H9 (cell line): ENCODE results near the gene SRSF2. TPM values are rescaled to one million over a fixed set of nuclear protein-coding genes. Genes with fewer than 3 reads are reported as not detected.
"Not testable (repeated sequence)": the region's sequence is repeated elsewhere in the genome, so short reads cannot be mapped to it uniquely, and the experiment has no call there.

Source experiments
- DNase-seq: peaks from one replicate; pipeline ENCODE4 v3.0.0-alpha.2; 2017
- H2AFZ ChIP-seq: one replicate; pipeline ENCODE4 v1.6.1; 2013; ENCODE audit warnings: mild to moderate bottlenecking, low read length, control low read depth, moderate library complexity
- H2AK5ac ChIP-seq: 2 replicates; pipeline ENCODE4 v1.6.1; 2013; ENCODE audit warnings: low read length, control low read depth, mixed read lengths; ENCODE audit not compliant: insufficient read length
- H2BK120ac ChIP-seq: one replicate; pipeline ENCODE4 v1.6.1; 2013; ENCODE audit warnings: low read depth, mild to moderate bottlenecking, low read length, control low read depth, inconsistent platforms; ENCODE audit not compliant: poor library complexity, severe bottlenecking
- H2BK12ac ChIP-seq: 2 replicates; pipeline ENCODE4 v1.6.1; 2013; ENCODE audit warnings: low read length, control low read depth, mixed read lengths, low read depth; ENCODE audit not compliant: insufficient read length
- H2BK15ac ChIP-seq: 2 replicates; pipeline ENCODE4 v1.6.1; 2013; ENCODE audit warnings: low read depth, low read length, control low read depth
- H2BK20ac ChIP-seq: one replicate; pipeline ENCODE4 v1.6.1; 2013; ENCODE audit warnings: low read depth, mild to moderate bottlenecking, low read length, control low read depth, inconsistent platforms; ENCODE audit not compliant: poor library complexity, severe bottlenecking
- H2BK5ac ChIP-seq: 2 replicates; pipeline ENCODE4 v1.6.1; 2013; ENCODE audit warnings: low read length, control low read depth, mixed read lengths; ENCODE audit not compliant: insufficient read length
- H3K14ac ChIP-seq: 2 replicates; pipeline ENCODE4 v1.6.1; 2013; ENCODE audit warnings: low read length, control low read depth; ENCODE audit not compliant: insufficient read depth
- H3K18ac ChIP-seq: 2 replicates; pipeline ENCODE4 v1.6.1; 2013; ENCODE audit warnings: low read depth, mild to moderate bottlenecking, mixed read lengths, low read length, control low read depth; ENCODE audit not compliant: insufficient read length
- H3K23ac ChIP-seq: 2 replicates; pipeline ENCODE4 v1.6.1; 2013; ENCODE audit warnings: low read length, control low read depth, mixed read lengths, low read depth; ENCODE audit not compliant: insufficient read length
- H3K23me2 ChIP-seq: 2 replicates; pipeline ENCODE4 v1.6.1; 2013; ENCODE audit warnings: low read depth, mild to moderate bottlenecking, mixed read lengths, low read length, control low read depth; ENCODE audit not compliant: insufficient read length, poor library complexity, severe bottlenecking
- H3K27ac ChIP-seq: 2 replicates; pipeline ENCODE4 v1.5.1; 2013; ENCODE audit warnings: low read length, control low read depth, mixed read lengths, low read depth; ENCODE audit not compliant: insufficient read length
- H3K27me3 ChIP-seq: 2 replicates; pipeline ENCODE4 v1.6.1; 2013; ENCODE audit warnings: low read length, control low read depth, inconsistent platforms; ENCODE audit not compliant: insufficient read depth
- H3K4ac ChIP-seq: 2 replicates; pipeline ENCODE4 v1.6.1; 2013; ENCODE audit warnings: low read depth, mild to moderate bottlenecking, control low read depth, inconsistent platforms, low read length, moderate library complexity
- H3K4me1 ChIP-seq: 2 replicates; pipeline ENCODE4 v1.6.1; 2013; ENCODE audit warnings: low read length, control low read depth, inconsistent platforms; ENCODE audit not compliant: insufficient read depth
- H3K4me2 ChIP-seq: 2 replicates; pipeline ENCODE4 v1.6.1; 2013; ENCODE audit warnings: low read length, control low read depth, mixed read lengths; ENCODE audit not compliant: insufficient read length, insufficient read depth
- H3K56ac ChIP-seq: 2 replicates; pipeline ENCODE4 v1.6.1; 2013; ENCODE audit warnings: low read depth, mild to moderate bottlenecking, mixed read lengths, low read length, control low read depth; ENCODE audit not compliant: insufficient read length
- H3K79me1 ChIP-seq: 2 replicates; pipeline ENCODE4 v1.6.1; 2013; ENCODE audit warnings: low read depth, mild to moderate bottlenecking, moderate library complexity, low read length, control low read depth, inconsistent platforms; ENCODE audit not compliant: insufficient read depth, poor library complexity, severe bottlenecking
- H3K79me2 ChIP-seq: 2 replicates; pipeline ENCODE4 v1.6.1; 2013; ENCODE audit warnings: low read length, control low read depth, inconsistent platforms; ENCODE audit not compliant: insufficient read depth
- H3K9ac ChIP-seq: 2 replicates; pipeline ENCODE4 v1.6.1; 2013; ENCODE audit warnings: low read length, control low read depth, mixed read lengths; ENCODE audit not compliant: insufficient read length; ENCODE audit errors: extremely low read depth
- H3K9me3 ChIP-seq: one replicate; pipeline ENCODE4 v1.6.1; 2013; ENCODE audit warnings: low read depth, low read length, inconsistent platforms; ENCODE audit not compliant: control insufficient read depth
- H3T11ph ChIP-seq: one replicate; pipeline ENCODE4 v1.6.1; 2013; ENCODE audit warnings: mild to moderate bottlenecking, low read length, control low read depth, inconsistent platforms
- H4K20me1 ChIP-seq: one replicate; pipeline ENCODE4 v1.6.1; 2013; ENCODE audit not compliant: control insufficient read depth, insufficient read length, insufficient read depth
- H4K5ac ChIP-seq: 2 replicates; pipeline ENCODE4 v1.6.1; 2013; ENCODE audit warnings: low read depth, mild to moderate bottlenecking, mixed read lengths, low read length, control low read depth; ENCODE audit not compliant: insufficient read length
- H4K8ac ChIP-seq: replicated peaks from 2 replicates; pipeline ENCODE4 v1.6.1; 2013; ENCODE audit warnings: low read length, control low read depth, mixed read lengths, low read depth; ENCODE audit not compliant: insufficient read length
- H4K91ac ChIP-seq: 2 replicates; pipeline ENCODE4 v1.6.1; 2013; ENCODE audit warnings: low read depth, mild to moderate bottlenecking, moderate library complexity, mixed read lengths, low read length, control low read depth; ENCODE audit not compliant: insufficient read length
- H3K27ac Mint-ChIP-seq, 3 experiments: 2 replicates in 2 of 3; 3 replicates in 1 of 3; pipeline ENCODE4 v1.8.0; 2020 to 2021; ENCODE audit warnings: mixed read lengths in 3 of 3, mild to moderate bottlenecking in 1 of 3, moderate library complexity in 1 of 3
- H3K27me3 Mint-ChIP-seq: 2 replicates; pipeline ENCODE4 v1.8.0; 2021; ENCODE audit warnings: low read depth, mild to moderate bottlenecking, moderate library complexity, mixed read lengths
- H3K36me3 Mint-ChIP-seq, 3 experiments: 2 replicates in 2 of 3; 3 replicates in 1 of 3; pipeline ENCODE4 v1.8.0; 2020 to 2021; ENCODE audit warnings: low read depth in 3 of 3, mixed read lengths in 3 of 3; ENCODE audit not compliant: insufficient read depth in 1 of 3
- H3K4me1 Mint-ChIP-seq, 2 experiments: 2 replicates each; pipeline ENCODE4 v1.8.0; 2020; ENCODE audit warnings: mixed read lengths in 2 of 2
- H3K4me3 Mint-ChIP-seq, 2 experiments: 2 replicates in 1 of 2; 3 replicates in 1 of 2; pipeline ENCODE4 v1.8.0; 2020 to 2021; ENCODE audit warnings: mild to moderate bottlenecking in 2 of 2, mixed read lengths in 2 of 2, moderate library complexity in 1 of 2
- H3K9me3 Mint-ChIP-seq, 2 experiments: 2 replicates in 1 of 2; 3 replicates in 1 of 2; pipeline ENCODE4 v1.8.0; 2020; ENCODE audit warnings: mild to moderate bottlenecking in 2 of 2, mixed read lengths in 2 of 2, moderate library complexity in 1 of 2
- WGBS: extraction: QIAGEN DNeasy Blood & Tissue Kit; methylation state at CpG from one replicate; pipeline ENCODE4 v1.1.7; 2013; ENCODE audit warnings: missing lambda C conversion rate, low lambda C conversion rate, mixed read lengths; ENCODE audit not compliant: insufficient read length; ENCODE audit errors: extremely low coverage; 5-methylcytosine and 5-hydroxymethylcytosine counted together
- total RNA-seq: library from RNA; stranded (reverse); gene quantifications from 2 replicates; pipeline ENCODE4 v1.2.1, GENCODE V29; 2021
- TF ChIP-seq, protein P1 (sequence below): fragments of 200-600 bp; sonication (generic); conservative IDR thresholded peaks from 3 replicates; pipeline ENCODE4 v1.8.0; 2021; ENCODE audit warnings: antibody characterized with exemption, mild to moderate bottlenecking

SRSF2 gene
- total RNA-seq, 1 experiment from 2014 or later, result 578 TPM

- Histone ChIP-seq H3K4me1 (peaks cover 3% of the 10 kb centered on the region; the same call in 1 of the 2 replicates), H3K79me1 (no peaks in the 10 kb centered on the region), H4K20me1 (no peaks in the 10 kb centered on the region), H2BK5ac (no peak within 1 kb of the TSS), H3K14ac (no peak within 1 kb of the TSS; the same call in 1 of the 2 replicates), H3T11ph (no peak within 1 kb of the TSS), H4K8ac (no peak within 1 kb of the TSS), H3K23me2 (peaks cover 4% of the 10 kb centered on the region), H4K5ac (no peak within 1 kb of the TSS), H2AFZ (peak within 1 kb of the TSS; percentile 46), H3K18ac (no peak within 1 kb of the TSS), H3K27me3 (no peaks in the 10 kb centered on the region; the same call in 1 of the 2 replicates), H3K56ac (no peak within 1 kb of the TSS), H3K79me2 (no peaks in the 10 kb centered on the region), H4K91ac (no peak within 1 kb of the TSS), H2BK120ac (no peak within 1 kb of the TSS), H3K23ac (no peak within 1 kb of the TSS), H2BK15ac (no peak within 1 kb of the TSS), H3K9me3 (no peaks in the 10 kb centered on the region), H2BK20ac (no peak within 1 kb of the TSS), H3K4ac (no peak within 1 kb of the TSS), H3K4me2 (peak within 1 kb of the TSS; percentile 52), H2AK5ac (no peak within 1 kb of the TSS), H3K9ac (no peak within 1 kb of the TSS), H2BK12ac (no peak within 1 kb of the TSS), H3K27ac (no peak within 1 kb of the TSS)
- Mint-ChIP-seq H3K4me1 (peaks cover 33 to 36% of the 10 kb centered on the region in 2 experiments), H3K27ac (peak within 1 kb of the TSS in 1 of 3 experiments; percentile 45; a peak in 3 of 7 replicates), H3K27me3 (peaks cover 18% of the 10 kb centered on the region), H3K9me3 (no peaks in the 10 kb centered on the region), H3K36me3 (peaks cover 0 to 11% (median 10%) of the 10 kb centered on the region in 3 experiments; a peak in 4 of 7 replicates), H3K4me3 (peak within 1 kb of the TSS; percentile 65 to 82)
- TF ChIP-seq, protein P1, sequence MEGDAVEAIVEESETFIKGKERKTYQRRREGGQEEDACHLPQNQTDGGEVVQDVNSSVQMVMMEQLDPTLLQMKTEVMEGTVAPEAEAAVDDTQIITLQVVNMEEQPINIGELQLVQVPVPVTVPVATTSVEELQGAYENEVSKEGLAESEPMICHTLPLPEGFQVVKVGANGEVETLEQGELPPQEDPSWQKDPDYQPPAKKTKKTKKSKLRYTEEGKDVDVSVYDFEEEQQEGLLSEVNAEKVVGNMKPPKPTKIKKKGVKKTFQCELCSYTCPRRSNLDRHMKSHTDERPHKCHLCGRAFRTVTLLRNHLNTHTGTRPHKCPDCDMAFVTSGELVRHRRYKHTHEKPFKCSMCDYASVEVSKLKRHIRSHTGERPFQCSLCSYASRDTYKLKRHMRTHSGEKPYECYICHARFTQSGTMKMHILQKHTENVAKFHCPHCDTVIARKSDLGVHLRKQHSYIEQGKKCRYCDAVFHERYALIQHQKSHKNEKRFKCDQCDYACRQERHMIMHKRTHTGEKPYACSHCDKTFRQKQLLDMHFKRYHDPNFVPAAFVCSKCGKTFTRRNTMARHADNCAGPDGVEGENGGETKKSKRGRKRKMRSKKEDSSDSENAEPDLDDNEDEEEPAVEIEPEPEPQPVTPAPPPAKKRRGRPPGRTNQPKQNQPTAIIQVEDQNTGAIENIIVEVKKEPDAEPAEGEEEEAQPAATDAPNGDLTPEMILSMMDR, result no peak
- DNase-seq, result peak; percentile 86
- WGBS, result no CpG with 5 or more reads among the region's 56 CpGs
Measured at GRCh38 chr17:76710863-76711611, 26.1 kb downstream of the SRSF2 start, which contains the start of gene MXRA7. TSS of gene MXRA7 (minus strand) at chr17:76710965. CDS start at chr17:76710946, 19 bp downstream.

GRCh38 chr17:76709951-76710862, 26.9 kb downstream of the SRSF2 start:
- H3K27ac Mint-ChIP-seq, H3K9me3 ChIP-seq, H4K8ac ChIP-seq, H3K27ac ChIP-seq, H3K9me3 Mint-ChIP-seq, H4K91ac ChIP-seq, H3K36me3 Mint-ChIP-seq, H2AFZ ChIP-seq, H3K79me1 ChIP-seq, H3K4ac ChIP-seq, H3K23me2 ChIP-seq, H3K4me1 ChIP-seq, H2BK12ac ChIP-seq, H3K14ac ChIP-seq, H3K79me2 ChIP-seq, H3K23ac ChIP-seq, H2BK5ac ChIP-seq, H3K56ac ChIP-seq, H3K27me3 ChIP-seq, H3T11ph ChIP-seq, H2BK20ac ChIP-seq, H2AK5ac ChIP-seq, H2BK15ac ChIP-seq, H3K9ac ChIP-seq, H3K18ac ChIP-seq, H2BK120ac ChIP-seq, H4K20me1 ChIP-seq, H4K5ac ChIP-seq: not testable (repeated sequence)
- H3K4me2 ChIP-seq, result peak overlapping the region; percentile 22
- Mint-ChIP-seq H3K4me3 (peak overlapping the region; percentile 65 to 82), H3K27me3 (peaks cover 18% of the 10 kb centered on the region), H3K4me1 (peaks cover 33 to 36% of the 10 kb centered on the region in 2 experiments)
- WGBS, result no CpG with 5 or more reads among the region's 79 CpGs
- DNase-seq, result peak; percentile 50
